CD14-positive monocyte (primary cell): ENCODE results near the gene MAMLD1. TPM values are rescaled to one million over a fixed set of nuclear protein-coding genes. Genes with fewer than 3 reads are reported as not detected.

ENCODE experiments used
- DNase-seq, 3 donors: peaks; one replicate each; pipeline ENCODE4 v3.0.0-alpha.2; 2011 to 2022
- H2AFZ ChIP-seq: 2 replicates; pipeline ENCODE4 v1.6.0; 2012; ENCODE audit warnings: mild to moderate bottlenecking, low read depth, low read length, inconsistent platforms; ENCODE audit not compliant: insufficient read depth, poor library complexity, severe bottlenecking
- H3K27ac ChIP-seq, 2 donors: 1 replicate in 1 of 2; 2 replicates in 1 of 2; pipeline ENCODE4 v1.5.1; 2012 to 2013; ENCODE audit warnings: low read length in 2 of 2, control low read depth in 1 of 2, inconsistent platforms in 1 of 2, low read depth in 1 of 2, mild to moderate bottlenecking in 1 of 2
- H3K27me3 ChIP-seq, 2 donors: one replicate each; pipeline versions ENCODE4 v1.6.0 to v1.6.1; 2011 to 2013; ENCODE audit warnings: low read length in 2 of 2; ENCODE audit not compliant: control insufficient read depth in 2 of 2, insufficient read depth in 2 of 2
- H3K36me3 ChIP-seq, 2 donors: replicated peaks in 1 of 2; 1 replicate in 1 of 2; 2 replicates in 1 of 2; pipeline versions ENCODE4 v1.5.1 to v1.6.1; 2012 to 2013; ENCODE audit warnings: low read length in 2 of 2, control low read depth in 1 of 2, inconsistent platforms in 1 of 2, mild to moderate bottlenecking in 1 of 2; ENCODE audit not compliant: insufficient read depth in 2 of 2, control insufficient read depth in 1 of 2
- H3K4me1 ChIP-seq, 2 donors: 1 replicate in 1 of 2; 2 replicates in 1 of 2; pipeline versions ENCODE4 v1.5.1 to v1.6.1; 2012 to 2013; ENCODE audit warnings: low read length in 2 of 2, control low read depth in 1 of 2, inconsistent platforms in 1 of 2, mild to moderate bottlenecking in 1 of 2, moderate library complexity in 1 of 2; ENCODE audit not compliant: insufficient read depth in 2 of 2, control insufficient read depth in 1 of 2
- H3K4me2 ChIP-seq: replicated peaks from 2 replicates; pipeline ENCODE3; 2012; ENCODE audit warnings: low read length, moderate library complexity, mild to moderate bottlenecking; ENCODE audit not compliant: poor library complexity, severe bottlenecking; ENCODE audit errors: extremely low read depth
- H3K4me3 ChIP-seq, 3 experiments: fragments of 200-600 bp in 1 of 3; sonication (generic) in 1 of 3; replicated peaks in 1 of 3; 1 replicate in 2 of 3; 2 replicates in 1 of 3; pipeline ENCODE4 v1.5.1; 2011 to 2013; ENCODE audit warnings: low read length in 3 of 3, mild to moderate bottlenecking in 3 of 3, control low read depth in 2 of 3, low read depth in 2 of 3, inconsistent platforms in 1 of 3, moderate library complexity in 1 of 3
- H3K79me2 ChIP-seq: 2 replicates; pipeline ENCODE4 v1.6.0; 2012; ENCODE audit warnings: mild to moderate bottlenecking, control low read depth, inconsistent platforms, low read length, moderate library complexity; ENCODE audit not compliant: insufficient read depth
- H3K9ac ChIP-seq: 2 replicates; pipeline ENCODE4 v1.6.0; 2017; ENCODE audit warnings: low read length, mild to moderate bottlenecking; ENCODE audit not compliant: insufficient read depth, poor library complexity, severe bottlenecking
- H3K9me3 ChIP-seq, 2 donors: replicated peaks in 1 of 2; 1 replicate in 1 of 2; 2 replicates in 1 of 2; pipeline versions ENCODE4 v1.5.1 to v1.6.1; 2012 to 2013; ENCODE audit warnings: low read length in 2 of 2, control low read depth in 1 of 2; ENCODE audit not compliant: control insufficient read depth in 1 of 2, insufficient read depth in 1 of 2
- H4K20me1 ChIP-seq: 2 replicates; pipeline ENCODE4 v1.6.0; 2012; ENCODE audit warnings: mild to moderate bottlenecking, low read length, control low read depth, moderate library complexity; ENCODE audit not compliant: insufficient read depth
- H3K27ac Mint-ChIP-seq, 7 donors: one replicate each; pipeline ENCODE4 v1.8.0; 2020; ENCODE audit warnings: mild to moderate bottlenecking in 7 of 7, mixed read lengths in 7 of 7, moderate library complexity in 6 of 7, inconsistent platforms in 2 of 7
- H3K27me3 Mint-ChIP-seq, 3 donors: one replicate each; pipeline ENCODE4 v1.8.0; 2021 to 2022; ENCODE audit warnings: low read depth in 3 of 3, mild to moderate bottlenecking in 3 of 3, mixed read lengths in 3 of 3, moderate library complexity in 3 of 3, inconsistent platforms in 1 of 3
- H3K36me3 Mint-ChIP-seq, 2 donors: one replicate each; pipeline ENCODE4 v1.8.0; 2020; ENCODE audit warnings: mixed read lengths in 2 of 2, inconsistent platforms in 1 of 2, mild to moderate bottlenecking in 1 of 2
- H3K4me1 Mint-ChIP-seq: one replicate; pipeline ENCODE4 v1.8.0; 2020; ENCODE audit warnings: mild to moderate bottlenecking, mixed read lengths
- H3K4me3 Mint-ChIP-seq, 2 donors: one replicate each; pipeline ENCODE4 v1.8.0; 2020; ENCODE audit warnings: mild to moderate bottlenecking in 2 of 2, mixed read lengths in 2 of 2, moderate library complexity in 1 of 2
- H3K9me3 Mint-ChIP-seq, 7 donors: one replicate each; pipeline ENCODE4 v1.8.0; 2020 to 2022; ENCODE audit warnings: mixed read lengths in 7 of 7, mild to moderate bottlenecking in 6 of 7, moderate library complexity in 6 of 7, inconsistent platforms in 2 of 7
- CTCF ChIP-seq: fragments of 200-600 bp; IDR thresholded peaks from one replicate; pipeline ENCODE4 v1.8.0; 2022; ENCODE audit warnings: antibody characterized with exemption, mild to moderate bottlenecking
- WGBS: methylation state at CpG from one replicate; pipeline ENCODE4 v1.1.5; 2013; ENCODE audit warnings: missing lambda C conversion rate; ENCODE audit not compliant: insufficient coverage; 5-methylcytosine and 5-hydroxymethylcytosine counted together
- intact Hi-C, 2 donors: fragments of 100-400 bp; cut with micrococcal nuclease; formaldehyde crosslinking; loops; one replicate each; pipeline versions ENCODE4 v1.15.0 to v1.15.1; 2023
- polyA plus RNA-seq, 3 donors: library from polyadenylated mRNA; depleted of rRNA in 1 of 3; unstranded in 2 of 3; stranded (reverse) in 1 of 3; fragments of 300-500 nt in 2 of 3; fragments of >200 nt in 1 of 3; fragmentation: Illumina TruSeq in 2 of 3; gene quantifications; 1 replicate in 2 of 3; 2 replicates in 1 of 3; pipeline ENCODE4 v1.2.3, GENCODE V29; 2012 to 2021

Gene MAMLD1
- polyA plus RNA-seq, 3 donors, result not detected

GRCh38 chrX:150495496-150495895, 132.4 kb downstream of the MAMLD1 start:
- Histone ChIP-seq H3K4me2 (no peak overlapping the region), H3K27me3 (no peaks in the 10 kb centered on the region), H3K9ac (no peak overlapping the region), H3K9me3 (no peaks in the 10 kb centered on the region), H4K20me1 (no peaks in the 10 kb centered on the region), H3K4me1 (no peaks in the 10 kb centered on the region), H3K36me3 (no peaks in the 10 kb centered on the region), H3K4me3 (no peak overlapping the region), H3K79me2 (no peaks in the 10 kb centered on the region), H3K27ac (no peak overlapping the region), H2AFZ (no peak overlapping the region)
- intact Hi-C loops, result no loop called here
- no peak for TF ChIP-seq CTCF
- no peak for DNase-seq
- H3K4me1 Mint-ChIP-seq, result no peaks in the 10 kb centered on the region
- H3K27ac Mint-ChIP-seq, result no peak overlapping the region
- WGBS, result no CpG with 5 or more reads among the region's 4 CpGs
- H3K36me3 Mint-ChIP-seq, result no peaks in the 10 kb centered on the region
- H3K9me3 Mint-ChIP-seq, result peaks cover 0 to 2% (median 0%) of the 10 kb centered on the region in 7 donors
- H3K27me3 Mint-ChIP-seq, result peaks cover 2 to 8% (median 3%) of the 10 kb centered on the region in 3 donors
- no peak overlapping the region for H3K4me3 Mint-ChIP-seq

DNA sequence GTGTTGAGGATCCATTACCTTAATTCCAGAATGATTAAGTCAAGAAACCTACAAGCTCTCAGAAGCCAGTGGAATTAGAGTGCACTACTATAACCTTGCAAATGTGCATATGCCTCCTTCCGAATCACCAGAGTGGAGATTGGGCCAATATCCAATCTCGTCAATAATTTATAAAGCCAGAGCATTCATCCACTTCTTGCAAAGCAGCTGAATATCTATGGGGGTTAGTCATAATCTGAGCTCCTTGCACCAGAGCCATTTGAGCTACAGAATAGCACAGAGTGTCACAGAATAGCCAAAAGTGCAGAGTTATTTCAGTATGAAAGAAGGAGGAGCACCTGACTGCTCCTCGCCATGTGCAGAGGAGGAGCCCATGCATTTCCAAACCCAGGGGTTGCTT, 136.1 kb downstream of the MAMLD1 start:
- Histone ChIP-seq H4K20me1 (no peaks in the 10 kb centered on the region), H3K27me3 (no peaks in the 10 kb centered on the region), H2AFZ (no peak overlapping the region), H3K9ac (no peak overlapping the region), H3K27ac (no peak overlapping the region), H3K79me2 (no peaks in the 10 kb centered on the region), H3K36me3 (no peaks in the 10 kb centered on the region), H3K4me1 (no peaks in the 10 kb centered on the region), H3K9me3 (no peaks in the 10 kb centered on the region), H3K4me2 (no peak overlapping the region), H3K4me3 (no peak overlapping the region)
- DNase-seq, result no peak
- Mint-ChIP-seq H3K27ac (no peak overlapping the region), H3K4me3 (no peak overlapping the region), H3K4me1 (no peaks in the 10 kb centered on the region), H3K9me3 (peaks cover 0 to 2% (median 0%) of the 10 kb centered on the region in 7 donors), H3K27me3 (peaks cover 2 to 6% (median 2%) of the 10 kb centered on the region in 3 donors), H3K36me3 (no peaks in the 10 kb centered on the region)
- intact Hi-C loops, result no loop called here
- no peak for TF ChIP-seq CTCF
- WGBS, result no CpG with 5 or more reads among the region's 3 CpGs
